Duodenal mucosa (tissue), 2 donors: Measurements from ENCODE around the gene RNPEPL1.

ENCODE experiments used
- H3K27ac ChIP-seq: one replicate; pipeline ENCODE4 v1.7.0; 2013; ENCODE audit warnings: low read depth, low read length
- H3K27me3 ChIP-seq, 2 donors: one replicate each; pipeline ENCODE4 v1.7.0; 2013; ENCODE audit warnings: low read length in 2 of 2, control low read depth in 1 of 2; ENCODE audit not compliant: insufficient read depth in 2 of 2, control insufficient read depth in 1 of 2
- H3K36me3 ChIP-seq, 2 donors: one replicate each; pipeline ENCODE4 v1.7.0; 2013; ENCODE audit warnings: low read length in 2 of 2, control low read depth in 1 of 2; ENCODE audit not compliant: insufficient read depth in 2 of 2, control insufficient read depth in 1 of 2
- H3K4me1 ChIP-seq, 2 donors: one replicate each; pipeline ENCODE4 v1.7.0; 2013; ENCODE audit warnings: low read length in 2 of 2, control low read depth in 1 of 2; ENCODE audit not compliant: insufficient read depth in 2 of 2, control insufficient read depth in 1 of 2
- H3K4me3 ChIP-seq, 2 donors: one replicate each; pipeline ENCODE4 v1.7.0; 2013; ENCODE audit warnings: low read length in 2 of 2, low read depth in 1 of 2
- H3K9ac ChIP-seq, 2 donors: one replicate each; pipeline ENCODE4 v1.7.0; 2013; ENCODE audit warnings: low read length in 2 of 2, low read depth in 1 of 2
- H3K9me3 ChIP-seq, 2 donors: one replicate each; pipeline ENCODE4 v1.7.0; 2013; ENCODE audit warnings: low read length in 2 of 2, control low read depth in 1 of 2; ENCODE audit not compliant: control insufficient read depth in 1 of 2

The RNPEPL1 gene

GRCh38 chr2:240585101-240585500 is 16.8 kb downstream of the RNPEPL1 start:
- no peaks in the 10 kb centered on the region for H3K27me3 ChIP-seq
- peaks cover 9 to 12% of the 10 kb centered on the region in 2 donors for H3K36me3 ChIP-seq
- peak overlapping the region; percentile 87 to 97 for H3K4me3 ChIP-seq
- peaks cover 35 to 42% of the 10 kb centered on the region in 2 donors for H3K4me1 ChIP-seq
- H3K27ac ChIP-seq, result no peak overlapping the region
- H3K9me3 ChIP-seq, result no peaks in the 10 kb centered on the region
- H3K9ac ChIP-seq, result peak overlapping the region; percentile 91 to 97

- H3K27me3 ChIP-seq, result no peaks in the 10 kb centered on the region
- H3K4me1 ChIP-seq, result peaks cover 30 to 38% of the 10 kb centered on the region in 2 donors
- peak overlapping the region; percentile 87 to 97 for H3K4me3 ChIP-seq
- no peaks in the 10 kb centered on the region for H3K9me3 ChIP-seq
- H3K36me3 ChIP-seq, result peaks cover 12 to 18% of the 10 kb centered on the region in 2 donors
- peak overlapping the region; percentile 91 to 97 for H3K9ac ChIP-seq
- peak overlapping the region; percentile 96 for H3K27ac ChIP-seq
Observed at GRCh38 chr2:240585681-240586197, 17.5 kb downstream of the RNPEPL1 start.

GRCh38 chr2:240586198-240586918 is 18.1 kb downstream of the RNPEPL1 start, which contains the start of gene CAPN10:
CAPN10 (plus strand) TSS chr2:240586734; CDS start chr2:240586912, 178 bp downstream.
- peaks cover 9 to 23% of the 10 kb centered on the region in 2 donors for H3K36me3 ChIP-seq
- H3K27me3 ChIP-seq, result no peaks in the 10 kb centered on the region
- peaks cover 30 to 38% of the 10 kb centered on the region in 2 donors for H3K4me1 ChIP-seq
- no peaks in the 10 kb centered on the region for H3K9me3 ChIP-seq
- peak within 1 kb of the TSS; percentile 87 to 97 for H3K4me3 ChIP-seq
- peak within 1 kb of the TSS; percentile 91 to 97 for H3K9ac ChIP-seq
- H3K27ac ChIP-seq, result peak within 1 kb of the TSS; percentile 96

GRCh38 chr2:240586919-240587800 is 18.9 kb downstream of the RNPEPL1 start:
- Histone ChIP-seq H3K36me3 (peaks cover 11 to 29% of the 10 kb centered on the region in 2 donors), H3K27ac (no peak overlapping the region), H3K27me3 (no peaks in the 10 kb centered on the region), H3K4me1 (peaks cover 30 to 38% of the 10 kb centered on the region in 2 donors), H3K9ac (peak overlapping the region; percentile 67 to 70), H3K4me3 (peak overlapping the region; percentile 87 to 97), H3K9me3 (no peaks in the 10 kb centered on the region)

- no peak overlapping the region for H3K27ac ChIP-seq
- peak overlapping the region in 1 of 2 donors; percentile 67 for H3K9ac ChIP-seq
- peaks cover 11 to 33% of the 10 kb centered on the region in 2 donors for H3K36me3 ChIP-seq
- H3K27me3 ChIP-seq, result no peaks in the 10 kb centered on the region
- peak overlapping the region; percentile 87 to 97 for H3K4me3 ChIP-seq
- no peaks in the 10 kb centered on the region for H3K9me3 ChIP-seq
- peaks cover 30 to 38% of the 10 kb centered on the region in 2 donors for H3K4me1 ChIP-seq
Observed at GRCh38 chr2:240588006-240588655, 19.8 kb downstream of the RNPEPL1 start.

GRCh38 chr2:240588669-240589068 is 20.4 kb downstream of the RNPEPL1 start:
- H3K36me3 ChIP-seq, result peaks cover 16 to 35% of the 10 kb centered on the region in 2 donors
- H3K4me1 ChIP-seq, result peaks cover 30 to 38% of the 10 kb centered on the region in 2 donors
- H3K4me3 ChIP-seq, result no peak overlapping the region
- no peak overlapping the region for H3K27ac ChIP-seq
- H3K27me3 ChIP-seq, result no peaks in the 10 kb centered on the region
- H3K9me3 ChIP-seq, result no peaks in the 10 kb centered on the region
- no peak overlapping the region for H3K9ac ChIP-seq

GRCh38 chr2:240589375-240589774 is 21.1 kb downstream of the RNPEPL1 start:
- H3K9ac ChIP-seq, result no peak overlapping the region
- H3K27me3 ChIP-seq, result no peaks in the 10 kb centered on the region
- no peaks in the 10 kb centered on the region for H3K9me3 ChIP-seq
- H3K27ac ChIP-seq, result no peak overlapping the region
- no peak overlapping the region for H3K4me3 ChIP-seq
- H3K4me1 ChIP-seq, result peaks cover 30 to 36% of the 10 kb centered on the region in 2 donors
- peaks cover 20 to 40% of the 10 kb centered on the region in 2 donors for H3K36me3 ChIP-seq

- no peaks in the 10 kb centered on the region for H3K9me3 ChIP-seq
- no peak overlapping the region for H3K27ac ChIP-seq
- H3K9ac ChIP-seq, result no peak overlapping the region
- peaks cover 20 to 41% of the 10 kb centered on the region in 2 donors for H3K36me3 ChIP-seq
- peaks cover 24 to 30% of the 10 kb centered on the region in 2 donors for H3K4me1 ChIP-seq
- no peak overlapping the region for H3K4me3 ChIP-seq
- H3K27me3 ChIP-seq, result no peaks in the 10 kb centered on the region
Observed at GRCh38 chr2:240589850-240590525, 21.7 kb downstream of the RNPEPL1 start.

GRCh38 chr2:240590681-240591111 is 22.4 kb downstream of the RNPEPL1 start:
- Histone ChIP-seq H3K27ac (no peak overlapping the region), H3K4me1 (peaks cover 18 to 23% of the 10 kb centered on the region in 2 donors), H3K9ac (no peak overlapping the region), H3K36me3 (peaks cover 20 to 48% of the 10 kb centered on the region in 2 donors), H3K27me3 (no peaks in the 10 kb centered on the region), H3K4me3 (no peak overlapping the region), H3K9me3 (no peaks in the 10 kb centered on the region)
